HG02571 (cell line): ENCODE results near the gene CD52.
"Not testable (repeated sequence)": the region's sequence is repeated elsewhere in the genome, so short reads cannot be mapped to it uniquely, and the experiment has no call there.

Source experiments
- ATAC-seq: cut with Tn5 transposase; IDR thresholded peaks from one replicate; pipeline ENCODE4 v1.9.1; 2021; ENCODE audit warnings: mild to moderate bottlenecking, moderate library complexity; ENCODE audit not compliant: unreplicated experiment

Gene CD52

GRCh38 chr1:26283871-26284596 is 33.7 kb upstream of the CD52 start:
- no peak for ATAC-seq

- peak; percentile 31 for ATAC-seq
Measured at GRCh38 chr1:26284597-26285347, 33.0 kb upstream of the CD52 start.

GRCh38 chr1:26285366-26286063 is 32.2 kb upstream of the CD52 start:
- no peak for ATAC-seq

GRCh38 chr1:26286064-26286416 is 31.7 kb upstream of the CD52 start:
- ATAC-seq: no peak

- ATAC-seq: no peak
Measured at GRCh38 chr1:26287033-26287711, 30.6 kb upstream of the CD52 start.

GRCh38 chr1:26287811-26288210 is 29.9 kb upstream of the CD52 start:
- no peak for ATAC-seq

- ATAC-seq: no peak
Measured at GRCh38 chr1:26288311-26288941, 29.3 kb upstream of the CD52 start.

- peak; percentile 33 for ATAC-seq
Measured at GRCh38 chr1:26289158-26290059, 28.3 kb upstream of the CD52 start.

- ATAC-seq: no peak
Measured at GRCh38 chr1:26290122-26290881, 27.5 kb upstream of the CD52 start.

GRCh38 chr1:26290882-26291261 is 26.9 kb upstream of the CD52 start:
- no peak for ATAC-seq

- no peak for ATAC-seq
Measured at GRCh38 chr1:26291433-26291832, 26.3 kb upstream of the CD52 start.

- ATAC-seq: no peak
Measured at GRCh38 chr1:26291939-26292338, 25.8 kb upstream of the CD52 start.

GRCh38 chr1:26292735-26293134 is 25.0 kb upstream of the CD52 start:
- not testable (repeated sequence) for ATAC-seq

GRCh38 chr1:26293911-26294463 is 23.8 kb upstream of the CD52 start:
- ATAC-seq: no peak

GRCh38 chr1:26295194-26296138 is 22.3 kb upstream of the CD52 start:
- ATAC-seq: no peak

- ATAC-seq: no peak
Measured at GRCh38 chr1:26296340-26297056, 21.3 kb upstream of the CD52 start.
